GM23338 (cell line): ENCODE data around the gene ABI1. TPM values are rescaled to one million over a fixed set of nuclear protein-coding genes. Genes with fewer than 3 reads are reported as not detected.

ENCODE experiments used
- ATAC-seq: fragments of 200-7000 bp; cut with Tn5 transposase; 3 replicates; pipeline ENCODE4 v1.9.1; 2020
- DNase-seq: peaks from one replicate; pipeline ENCODE4 v3.0.0-alpha.2; 2015; ENCODE audit warnings: low spot score
- H2AFZ ChIP-seq: fragments of 200-600 bp; sonication (generic); 2 replicates; pipeline ENCODE4 v1.8.0; 2016; ENCODE audit warnings: antibody characterized with exemption, mild to moderate bottlenecking, moderate library complexity
- H3F3A ChIP-seq: fragments of 200-600 bp; sonication (generic); replicated peaks from 2 replicates; pipeline ENCODE4 v1.8.0; 2017; ENCODE audit warnings: antibody characterized with exemption, mixed run types, low read depth
- H3K27ac ChIP-seq: fragments of 200-600 bp; sonication (generic); 2 replicates; pipeline ENCODE4 v1.6.1; 2016; ENCODE audit warnings: low read depth
- H3K27me3 ChIP-seq: fragments of 200-600 bp; sonication (generic); 2 replicates; pipeline ENCODE4 v1.8.0; 2016; ENCODE audit warnings: mild to moderate bottlenecking, mixed run types, moderate library complexity; ENCODE audit not compliant: insufficient read depth
- H3K36me3 ChIP-seq: fragments of 200-600 bp; sonication (generic); 2 replicates; pipeline ENCODE4 v1.8.0; 2016; ENCODE audit warnings: mild to moderate bottlenecking; ENCODE audit not compliant: insufficient read depth
- H3K4me1 ChIP-seq: fragments of 200-600 bp; sonication (generic); 2 replicates; pipeline ENCODE4 v1.8.0; 2016; ENCODE audit warnings: mild to moderate bottlenecking, moderate library complexity; ENCODE audit not compliant: insufficient read depth
- H3K4me2 ChIP-seq: fragments of 200-600 bp; sonication (generic); 2 replicates; pipeline ENCODE4 v1.7.1; 2017; ENCODE audit warnings: mixed run types
- H3K4me3 ChIP-seq: fragments of 200-600 bp; sonication (generic); 2 replicates; pipeline ENCODE4 v1.6.1; 2016; ENCODE audit warnings: mixed run types
- H3K79me2 ChIP-seq: fragments of 200-600 bp; sonication (generic); replicated peaks from 2 replicates; pipeline ENCODE4 v1.8.0; 2017; ENCODE audit warnings: mild to moderate bottlenecking; ENCODE audit not compliant: insufficient read depth
- H3K9me2 ChIP-seq: fragments of 200-600 bp; sonication (generic); 2 replicates; pipeline ENCODE4 v1.8.0; 2017; ENCODE audit not compliant: insufficient read depth
- H4K20me1 ChIP-seq: fragments of 200-600 bp; sonication (generic); replicated peaks from 2 replicates; pipeline ENCODE4 v1.8.0; 2017; ENCODE audit warnings: mild to moderate bottlenecking; ENCODE audit not compliant: insufficient read depth
- H3K27ac Mint-ChIP-seq: 2 replicates; pipeline ENCODE4 v1.8.0; 2020; ENCODE audit warnings: inconsistent platforms, mild to moderate bottlenecking, moderate library complexity, mixed read lengths
- H3K27me3 Mint-ChIP-seq: 3 replicates; pipeline ENCODE4 v1.8.0; 2022; ENCODE audit warnings: low read depth, mild to moderate bottlenecking, moderate library complexity, mixed read lengths, inconsistent platforms; ENCODE audit not compliant: insufficient read depth, poor library complexity
- H3K36me3 Mint-ChIP-seq: 3 replicates; pipeline ENCODE4 v1.8.0; 2021; ENCODE audit warnings: low read depth, mild to moderate bottlenecking, inconsistent platforms, moderate library complexity, mixed read lengths
- H3K4me1 Mint-ChIP-seq: 3 replicates; pipeline ENCODE4 v1.8.0; 2020; ENCODE audit warnings: mild to moderate bottlenecking, inconsistent platforms, mixed read lengths
- H3K4me3 Mint-ChIP-seq: 3 replicates; pipeline ENCODE4 v1.8.0; 2021; ENCODE audit warnings: moderate library complexity, mild to moderate bottlenecking, inconsistent platforms, mixed read lengths
- H3K9me3 Mint-ChIP-seq: 3 replicates; pipeline ENCODE4 v1.8.0; 2020; ENCODE audit warnings: moderate library complexity, mild to moderate bottlenecking, inconsistent platforms, mixed read lengths
- CREB1 ChIP-seq: fragments of 250-450 bp; sonication (Bioruptor Pico); IDR thresholded peaks from 2 replicates; pipeline ENCODE4 v1.5.0; 2020; ENCODE audit warnings: low read depth, mild to moderate bottlenecking, moderate library complexity
- EZH2 ChIP-seq: fragments of 200-600 bp; sonication (generic); IDR thresholded peaks from one replicate; pipeline ENCODE4 v1.8.0; 2017; ENCODE audit warnings: antibody characterized with exemption, mild to moderate bottlenecking, low read depth; ENCODE audit not compliant: unreplicated experiment
- EZH2phosphoT487 ChIP-seq: fragments of 200-600 bp; sonication (generic); IDR thresholded peaks from one replicate; pipeline ENCODE4 v1.8.1; 2018; ENCODE audit warnings: antibody characterized with exemption; ENCODE audit not compliant: unreplicated experiment
- JUNB ChIP-seq: IDR thresholded peaks from one replicate; pipeline ENCODE4 v1.6.1; 2016; ENCODE audit warnings: antibody characterized with exemption; ENCODE audit not compliant: unreplicated experiment
- NANOG ChIP-seq: IDR thresholded peaks from 2 replicates; pipeline ENCODE4 v1.6.1; 2016; ENCODE audit warnings: antibody characterized with exemption, borderline replicate concordance
- STAT1 ChIP-seq: IDR thresholded peaks from one replicate; pipeline ENCODE4 v1.6.1; 2016; ENCODE audit warnings: antibody characterized with exemption; ENCODE audit not compliant: unreplicated experiment
- ZNF114 ChIP-seq: fragments of 250-450 bp; sonication (Bioruptor Pico); IDR thresholded peaks from 2 replicates; pipeline ENCODE4 v1.5.0; 2020; ENCODE audit warnings: mild to moderate bottlenecking, moderate library complexity
- ZNF331 ChIP-seq: fragments of 250-450 bp; sonication (Bioruptor Pico); IDR thresholded peaks from 2 replicates; pipeline ENCODE4 v1.5.0; 2020; ENCODE audit warnings: low read depth, mild to moderate bottlenecking, moderate library complexity
- polyA plus RNA-seq: library from polyadenylated mRNA; unstranded; fragments of >200 nt; fragmentation: Nextera tagmentation; extraction: Ambion mirVana; gene quantifications from 2 replicates; pipeline ENCODE4 v1.2.1, GENCODE V29; 2016
- total RNA-seq: library from RNA; depleted of rRNA; stranded (reverse); fragments of >200 nt; shearing (Covaris generic); gene quantifications from 2 replicates; pipeline ENCODE4 v1.2.3, GENCODE V29; 2014
- TF ChIP-seq, protein P1 (sequence below): fragments of 250-450 bp; sonication (Bioruptor Pico); IDR thresholded peaks from 2 replicates; pipeline ENCODE4 v1.5.0; 2020; ENCODE audit warnings: mild to moderate bottlenecking, moderate library complexity
- TF ChIP-seq, protein P2 (sequence below), 2 experiments: fragments of 200-600 bp in 1 of 2; sonication (generic) in 1 of 2; conservative IDR thresholded peaks; 2 replicates each; pipeline versions ENCODE4 v1.5.1 to v1.6.1; 2016 to 2017; ENCODE audit warnings: antibody characterized with exemption in 2 of 2, low read depth in 2 of 2, mild to moderate bottlenecking in 2 of 2, moderate library complexity in 1 of 2

Gene ABI1
- total and polyA plus RNA-seq, 2 experiments from 2014 or later, result 22.3 to 30.7 TPM

DNA sequence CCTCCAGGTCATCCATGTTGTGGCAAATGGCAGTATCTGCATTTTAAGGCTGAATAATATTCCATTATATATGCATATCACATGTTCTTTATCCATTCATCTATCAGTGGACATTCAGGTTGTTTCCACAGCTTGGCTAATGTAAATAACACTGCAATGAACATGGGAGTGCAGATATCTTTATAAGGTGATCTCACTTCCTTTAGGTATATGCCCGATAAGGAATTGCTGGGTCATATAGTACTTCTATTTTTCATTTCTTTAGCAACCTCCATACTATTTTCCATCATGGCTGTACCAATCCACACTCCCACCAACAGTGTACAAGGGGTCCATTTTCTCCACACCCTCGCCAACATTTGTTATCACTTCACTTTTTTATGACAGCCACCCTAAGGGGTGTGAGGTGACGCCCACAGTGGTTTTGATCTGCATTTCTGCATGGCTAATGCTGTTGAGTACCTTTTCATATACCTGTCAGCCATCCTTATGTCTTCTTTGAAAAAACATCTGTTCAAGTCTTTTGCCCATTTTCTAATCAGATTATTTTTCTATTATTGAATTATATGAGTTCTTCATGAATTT, 18.9 kb downstream of the ABI1 start (continued):
- TF ChIP-seq, protein P1, sequence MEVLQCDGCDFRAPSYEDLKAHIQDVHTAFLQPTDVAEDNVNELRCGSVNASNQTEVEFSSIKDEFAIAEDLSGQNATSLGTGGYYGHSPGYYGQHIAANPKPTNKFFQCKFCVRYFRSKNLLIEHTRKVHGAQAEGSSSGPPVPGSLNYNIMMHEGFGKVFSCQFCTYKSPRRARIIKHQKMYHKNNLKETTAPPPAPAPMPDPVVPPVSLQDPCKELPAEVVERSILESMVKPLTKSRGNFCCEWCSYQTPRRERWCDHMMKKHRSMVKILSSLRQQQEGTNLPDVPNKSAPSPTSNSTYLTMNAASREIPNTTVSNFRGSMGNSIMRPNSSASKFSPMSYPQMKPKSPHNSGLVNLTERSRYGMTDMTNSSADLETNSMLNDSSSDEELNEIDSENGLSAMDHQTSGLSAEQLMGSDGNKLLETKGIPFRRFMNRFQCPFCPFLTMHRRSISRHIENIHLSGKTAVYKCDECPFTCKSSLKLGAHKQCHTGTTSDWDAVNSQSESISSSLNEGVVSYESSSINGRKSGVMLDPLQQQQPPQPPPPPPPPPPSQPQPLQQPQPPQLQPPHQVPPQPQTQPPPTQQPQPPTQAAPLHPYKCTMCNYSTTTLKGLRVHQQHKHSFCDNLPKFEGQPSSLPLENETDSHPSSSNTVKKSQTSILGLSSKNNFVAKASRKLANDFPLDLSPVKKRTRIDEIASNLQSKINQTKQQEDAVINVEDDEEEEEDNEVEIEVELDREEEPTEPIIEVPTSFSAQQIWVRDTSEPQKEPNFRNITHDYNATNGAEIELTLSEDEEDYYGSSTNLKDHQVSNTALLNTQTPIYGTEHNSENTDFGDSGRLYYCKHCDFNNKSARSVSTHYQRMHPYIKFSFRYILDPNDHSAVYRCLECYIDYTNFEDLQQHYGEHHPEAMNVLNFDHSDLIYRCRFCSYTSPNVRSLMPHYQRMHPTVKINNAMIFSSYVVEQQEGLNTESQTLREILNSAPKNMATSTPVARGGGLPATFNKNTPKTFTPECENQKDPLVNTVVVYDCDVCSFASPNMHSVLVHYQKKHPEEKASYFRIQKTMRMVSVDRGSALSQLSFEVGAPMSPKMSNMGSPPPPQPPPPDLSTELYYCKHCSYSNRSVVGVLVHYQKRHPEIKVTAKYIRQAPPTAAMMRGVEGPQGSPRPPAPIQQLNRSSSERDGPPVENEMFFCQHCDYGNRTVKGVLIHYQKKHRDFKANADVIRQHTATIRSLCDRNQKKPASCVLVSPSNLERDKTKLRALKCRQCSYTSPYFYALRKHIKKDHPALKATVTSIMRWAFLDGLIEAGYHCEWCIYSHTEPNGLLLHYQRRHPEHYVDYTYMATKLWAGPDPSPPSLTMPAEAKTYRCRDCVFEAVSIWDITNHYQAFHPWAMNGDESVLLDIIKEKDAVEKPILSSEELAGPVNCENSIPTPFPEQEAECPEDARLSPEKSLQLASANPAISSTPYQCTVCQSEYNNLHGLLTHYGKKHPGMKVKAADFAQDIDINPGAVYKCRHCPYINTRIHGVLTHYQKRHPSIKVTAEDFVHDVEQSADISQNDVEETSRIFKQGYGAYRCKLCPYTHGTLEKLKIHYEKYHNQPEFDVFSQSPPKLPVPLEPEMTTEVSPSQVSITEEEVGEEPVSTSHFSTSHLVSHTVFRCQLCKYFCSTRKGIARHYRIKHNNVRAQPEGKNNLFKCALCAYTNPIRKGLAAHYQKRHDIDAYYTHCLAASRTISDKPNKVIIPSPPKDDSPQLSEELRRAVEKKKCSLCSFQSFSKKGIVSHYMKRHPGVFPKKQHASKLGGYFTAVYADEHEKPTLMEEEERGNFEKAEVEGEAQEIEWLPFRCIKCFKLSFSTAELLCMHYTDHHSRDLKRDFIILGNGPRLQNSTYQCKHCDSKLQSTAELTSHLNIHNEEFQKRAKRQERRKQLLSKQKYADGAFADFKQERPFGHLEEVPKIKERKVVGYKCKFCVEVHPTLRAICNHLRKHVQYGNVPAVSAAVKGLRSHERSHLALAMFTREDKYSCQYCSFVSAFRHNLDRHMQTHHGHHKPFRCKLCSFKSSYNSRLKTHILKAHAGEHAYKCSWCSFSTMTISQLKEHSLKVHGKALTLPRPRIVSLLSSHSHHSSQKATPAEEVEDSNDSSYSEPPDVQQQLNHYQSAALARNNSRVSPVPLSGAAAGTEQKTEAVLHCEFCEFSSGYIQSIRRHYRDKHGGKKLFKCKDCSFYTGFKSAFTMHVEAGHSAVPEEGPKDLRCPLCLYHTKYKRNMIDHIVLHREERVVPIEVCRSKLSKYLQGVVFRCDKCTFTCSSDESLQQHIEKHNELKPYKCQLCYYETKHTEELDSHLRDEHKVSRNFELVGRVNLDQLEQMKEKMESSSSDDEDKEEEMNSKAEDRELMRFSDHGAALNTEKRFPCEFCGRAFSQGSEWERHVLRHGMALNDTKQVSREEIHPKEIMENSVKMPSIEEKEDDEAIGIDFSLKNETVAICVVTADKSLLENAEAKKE, result no peak
- TF ChIP-seq EZH2 (no peak), ZNF114 (CRISPR knock-in tag) (no peak), JUNB (no peak), ZNF331 (no peak), EZH2phosphoT487 (no peak), CREB1 (no peak), NANOG (no peak)

DNA sequence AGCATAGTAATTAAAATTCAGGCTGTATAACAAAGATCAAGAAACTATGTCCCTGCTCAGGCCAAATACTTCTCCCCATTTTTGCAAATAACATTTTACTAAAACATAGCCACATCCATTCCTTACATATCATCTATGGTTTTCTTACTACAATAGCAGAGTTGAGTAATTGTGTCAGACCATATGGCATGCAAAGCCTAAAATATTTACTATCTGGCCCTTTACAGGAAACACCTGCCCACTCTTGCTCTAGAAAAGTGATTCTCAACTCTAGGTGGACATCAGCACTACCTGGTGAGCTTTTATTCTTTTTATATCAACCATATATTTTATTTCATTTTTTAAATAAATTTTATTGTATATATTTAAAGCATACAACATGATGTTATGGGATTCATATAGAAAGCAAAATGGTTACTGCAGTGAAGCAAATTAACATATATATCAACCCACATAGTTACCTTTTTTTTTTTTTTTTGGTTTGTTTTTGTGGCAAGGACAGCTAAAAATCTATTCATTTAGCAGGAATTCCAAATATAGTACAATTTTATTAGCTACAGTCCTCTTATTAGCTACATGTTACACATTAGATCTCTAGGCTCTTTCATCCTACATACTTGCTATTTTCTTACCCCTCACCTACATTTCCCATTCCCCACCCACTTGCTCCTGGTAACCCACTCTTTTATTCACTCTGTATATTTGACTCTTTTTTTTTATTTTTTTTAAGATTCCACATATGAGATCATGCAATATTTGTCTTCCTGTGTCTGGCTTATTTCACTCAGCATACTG, 19.6 kb downstream of the ABI1 start:
- H3K27me3 Mint-ChIP-seq, result peaks cover 2% of the 10 kb centered on the region
- TF ChIP-seq JUNB, result no peak
- TF ChIP-seq, protein P2, sequence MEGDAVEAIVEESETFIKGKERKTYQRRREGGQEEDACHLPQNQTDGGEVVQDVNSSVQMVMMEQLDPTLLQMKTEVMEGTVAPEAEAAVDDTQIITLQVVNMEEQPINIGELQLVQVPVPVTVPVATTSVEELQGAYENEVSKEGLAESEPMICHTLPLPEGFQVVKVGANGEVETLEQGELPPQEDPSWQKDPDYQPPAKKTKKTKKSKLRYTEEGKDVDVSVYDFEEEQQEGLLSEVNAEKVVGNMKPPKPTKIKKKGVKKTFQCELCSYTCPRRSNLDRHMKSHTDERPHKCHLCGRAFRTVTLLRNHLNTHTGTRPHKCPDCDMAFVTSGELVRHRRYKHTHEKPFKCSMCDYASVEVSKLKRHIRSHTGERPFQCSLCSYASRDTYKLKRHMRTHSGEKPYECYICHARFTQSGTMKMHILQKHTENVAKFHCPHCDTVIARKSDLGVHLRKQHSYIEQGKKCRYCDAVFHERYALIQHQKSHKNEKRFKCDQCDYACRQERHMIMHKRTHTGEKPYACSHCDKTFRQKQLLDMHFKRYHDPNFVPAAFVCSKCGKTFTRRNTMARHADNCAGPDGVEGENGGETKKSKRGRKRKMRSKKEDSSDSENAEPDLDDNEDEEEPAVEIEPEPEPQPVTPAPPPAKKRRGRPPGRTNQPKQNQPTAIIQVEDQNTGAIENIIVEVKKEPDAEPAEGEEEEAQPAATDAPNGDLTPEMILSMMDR (conservative IDR thresholded peaks at IDR 0.05; ENCODE audit: low read depth in 2 of 2), result no peak
- no peak for TF ChIP-seq EZH2phosphoT487
- TF ChIP-seq STAT1, result no peak
- no peak for TF ChIP-seq EZH2
- TF ChIP-seq CREB1, result no peak

More for the DNA sequence above, 19.6 kb downstream of the ABI1 start:
- Histone ChIP-seq H3K36me3 (no peaks in the 10 kb centered on the region), H2AFZ (no peak overlapping the region), H4K20me1 (peaks cover 30% of the 10 kb centered on the region), H3K27me3 (no peaks in the 10 kb centered on the region), H3K9me2 (no peaks in the 10 kb centered on the region), H3K4me1 (peaks cover 16% of the 10 kb centered on the region; the same call in 1 of the 2 replicates), H3K79me2 (peaks cover 99% of the 10 kb centered on the region), H3K4me3 (no peak overlapping the region), H3F3A (no peaks in the 10 kb centered on the region), H3K4me2 (no peak overlapping the region), H3K27ac (no peak overlapping the region)
- no peak overlapping the region for H3K4me3 Mint-ChIP-seq
- H3K4me1 Mint-ChIP-seq, result peaks cover 32% of the 10 kb centered on the region
- ATAC-seq (no peak), DNase-seq (no peak)
- no peak overlapping the region for H3K27ac Mint-ChIP-seq
- H3K9me3 Mint-ChIP-seq, result no peaks in the 10 kb centered on the region
- peaks cover 5% of the 10 kb centered on the region; the same call in 2 of the 3 replicates for H3K36me3 Mint-ChIP-seq
